Stimulated activated CD4-positive, alpha-beta T cell treated with anti-CD3 and anti-CD28 coated beads, TNF-alpha, amount 100 ng/mL, for 24 hours (primary cell): ENCODE results near the gene RPA3.
"Not testable (repeated sequence)": the region's sequence is repeated elsewhere in the genome, so short reads cannot be mapped to it uniquely, and the experiment has no call there.

Experiments used
- DNase-seq, 3 experiments: peaks; one replicate each; pipeline ENCODE4 v3.0.0-alpha.2; 2020; ENCODE audit warnings: low read depth in 3 of 3

The RPA3 gene

DNA sequence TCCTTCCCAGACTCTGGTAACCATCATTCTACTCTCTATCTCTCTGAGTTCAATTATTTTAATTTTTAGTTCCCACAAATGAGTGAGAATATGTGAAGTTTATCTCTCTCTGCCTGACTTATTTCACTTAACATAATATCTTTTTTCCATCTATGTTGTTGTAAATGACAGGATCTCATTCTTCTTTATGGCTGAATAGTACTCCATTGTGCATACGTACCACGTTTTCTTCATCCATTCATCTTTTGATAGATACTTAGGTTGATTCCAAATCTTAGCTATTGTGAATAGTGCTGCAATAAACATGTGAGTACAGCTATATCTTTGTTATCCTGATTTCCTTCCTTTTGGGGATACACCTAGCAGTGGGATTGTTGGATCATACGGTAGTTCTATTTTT is 23.9 kb downstream of the RPA3 start:
- no peak for DNase-seq

DNA sequence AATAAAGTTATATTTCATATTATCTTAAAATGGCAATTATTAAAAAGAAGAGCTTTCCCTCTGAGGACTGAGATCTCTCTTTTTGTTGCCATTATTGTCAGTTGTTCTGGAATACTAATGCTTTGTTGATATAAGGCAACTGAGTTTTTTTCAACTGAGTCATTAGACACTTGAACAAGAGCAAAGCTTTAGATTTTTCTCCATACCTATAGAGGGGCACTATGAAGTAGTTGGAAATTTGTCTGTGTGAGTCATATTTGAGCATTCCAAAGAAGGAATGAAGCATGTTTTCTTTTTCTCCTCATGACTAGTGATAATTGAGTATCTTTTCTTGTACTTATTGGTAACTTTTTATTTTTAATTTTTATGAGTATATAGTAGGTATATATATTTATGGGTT is 24.5 kb downstream of the RPA3 start:
- no peak for DNase-seq

DNA sequence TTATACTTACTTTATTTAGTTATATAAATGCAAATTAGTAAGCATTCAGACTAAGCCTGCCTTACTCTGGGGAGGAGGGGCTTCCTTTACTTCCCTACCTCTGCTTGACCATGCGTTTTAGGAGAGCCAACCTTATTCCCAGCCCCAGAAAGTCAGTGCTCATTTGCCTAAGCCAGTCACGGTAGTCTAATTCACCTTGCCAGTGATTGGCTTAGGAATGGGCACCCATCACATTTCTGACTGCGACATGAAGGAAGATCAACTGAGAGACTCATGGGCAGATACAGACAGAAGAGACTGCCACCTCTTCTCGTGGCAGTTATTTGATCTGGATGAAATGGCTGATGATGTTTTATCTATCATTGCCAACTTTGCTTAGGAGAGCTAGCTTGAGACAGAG is 29.5 kb downstream of the RPA3 start:
- DNase-seq: no peak

DNA sequence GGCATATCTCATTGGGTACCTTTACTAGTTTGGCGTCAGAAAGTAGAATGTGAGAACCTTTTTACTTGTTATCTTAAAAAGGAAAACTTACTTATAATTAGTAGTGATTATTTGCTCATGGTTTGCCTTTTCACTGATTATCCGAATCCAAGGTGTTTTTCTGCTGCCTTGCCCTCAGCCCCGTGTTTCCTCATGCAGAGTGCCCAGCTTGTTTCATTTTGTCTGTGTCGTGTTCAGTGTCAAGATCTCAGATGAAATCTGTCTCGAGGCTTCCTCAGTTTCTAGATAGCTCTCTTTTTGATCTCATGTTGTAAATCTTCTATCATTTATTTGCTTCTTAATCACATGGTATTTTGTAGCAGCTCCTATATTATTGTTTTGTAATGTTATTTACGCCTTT is 30.1 kb downstream of the RPA3 start:
- no peak for DNase-seq

DNA sequence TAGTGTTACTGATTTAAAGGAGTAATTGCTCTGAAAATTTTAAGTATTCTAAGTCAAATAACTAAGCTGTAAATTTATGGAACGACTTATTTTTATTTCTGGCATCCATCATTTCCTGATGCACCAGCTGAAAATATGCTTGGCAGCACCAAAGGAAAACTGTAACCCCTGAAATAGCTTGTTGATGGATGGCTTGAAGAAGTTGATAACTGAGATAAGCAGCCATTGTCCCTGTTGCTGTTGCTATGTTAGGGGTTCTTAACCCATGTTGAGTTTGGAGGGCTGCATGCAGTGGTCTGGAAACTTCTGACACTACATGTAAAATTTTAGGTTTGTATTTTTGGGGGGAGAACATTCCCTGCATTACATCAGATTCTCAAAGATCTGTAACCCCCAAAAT is 30.6 kb downstream of the RPA3 start:
- DNase-seq: no peak

DNA sequence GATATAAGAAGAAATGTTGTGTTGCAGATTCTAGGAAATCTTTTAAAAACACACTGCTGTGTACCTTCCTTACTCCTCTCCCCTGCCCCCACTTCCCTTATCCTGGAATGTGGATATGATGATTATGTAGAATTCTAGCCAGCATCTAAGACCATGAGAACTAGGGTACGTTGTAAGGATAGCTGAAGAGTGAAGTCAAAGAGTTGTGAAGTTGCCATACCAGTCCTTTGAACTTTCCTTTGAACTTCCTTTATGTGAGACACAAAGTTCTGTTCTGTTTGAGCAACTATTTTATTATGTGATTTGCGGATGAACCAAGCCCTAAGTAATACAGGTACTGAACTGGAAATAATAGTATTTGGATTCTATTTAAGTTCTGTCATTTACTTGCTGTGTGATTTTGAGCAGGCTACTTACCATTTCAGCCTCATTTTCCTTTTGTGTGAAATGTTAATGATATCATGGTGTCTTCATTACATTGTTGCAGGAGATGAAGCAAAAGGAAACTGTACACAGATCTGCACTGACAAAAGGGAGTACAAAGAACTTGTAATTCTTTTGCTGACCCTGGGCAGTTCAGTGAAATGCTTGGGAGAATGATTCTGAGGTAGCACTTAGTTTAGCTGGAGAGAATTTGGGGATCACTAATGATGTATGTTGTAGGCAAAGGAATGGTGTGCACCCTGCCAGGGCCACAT is 31.4 kb downstream of the RPA3 start:
- DNase-seq: no peak

DNA sequence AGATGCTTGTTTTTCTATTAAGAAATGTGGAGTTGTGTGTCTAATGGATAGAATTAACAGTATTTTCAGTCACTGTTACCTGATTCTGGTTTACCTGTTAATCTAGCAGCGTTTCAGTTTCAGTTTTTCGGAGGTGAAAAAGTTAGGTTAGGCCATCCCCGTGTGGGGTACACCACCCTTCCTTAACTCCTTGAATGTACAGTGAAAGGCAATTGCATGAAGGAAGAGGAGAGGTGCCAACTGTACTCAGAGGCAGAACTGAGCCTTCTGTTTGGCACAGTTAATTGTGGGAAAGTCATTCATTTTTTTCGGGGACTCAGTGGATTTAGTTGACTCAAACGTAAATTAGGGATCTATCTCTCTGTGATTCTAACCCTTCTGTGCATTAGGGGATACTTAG is 35.5 kb downstream of the RPA3 start:
- no peak for DNase-seq

DNA sequence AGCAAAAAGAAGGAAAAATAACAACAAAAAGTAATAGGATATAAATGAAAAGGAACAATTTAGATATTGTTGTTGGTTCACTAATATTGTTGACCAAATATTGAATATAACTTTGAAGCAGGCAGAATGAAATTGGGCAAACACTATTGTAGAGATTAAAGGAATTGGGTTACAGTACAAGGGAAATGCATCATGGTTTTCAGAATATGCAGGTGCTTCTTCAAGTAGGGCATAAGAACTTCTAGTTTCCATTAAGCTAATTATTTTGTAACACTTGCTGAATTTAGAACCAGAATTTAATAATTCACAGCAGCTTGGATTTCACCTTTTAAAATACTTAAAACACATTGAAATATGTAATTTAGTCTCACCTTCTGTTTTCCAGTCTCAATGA is 36.5 kb downstream of the RPA3 start:
- DNase-seq: no peak

DNA sequence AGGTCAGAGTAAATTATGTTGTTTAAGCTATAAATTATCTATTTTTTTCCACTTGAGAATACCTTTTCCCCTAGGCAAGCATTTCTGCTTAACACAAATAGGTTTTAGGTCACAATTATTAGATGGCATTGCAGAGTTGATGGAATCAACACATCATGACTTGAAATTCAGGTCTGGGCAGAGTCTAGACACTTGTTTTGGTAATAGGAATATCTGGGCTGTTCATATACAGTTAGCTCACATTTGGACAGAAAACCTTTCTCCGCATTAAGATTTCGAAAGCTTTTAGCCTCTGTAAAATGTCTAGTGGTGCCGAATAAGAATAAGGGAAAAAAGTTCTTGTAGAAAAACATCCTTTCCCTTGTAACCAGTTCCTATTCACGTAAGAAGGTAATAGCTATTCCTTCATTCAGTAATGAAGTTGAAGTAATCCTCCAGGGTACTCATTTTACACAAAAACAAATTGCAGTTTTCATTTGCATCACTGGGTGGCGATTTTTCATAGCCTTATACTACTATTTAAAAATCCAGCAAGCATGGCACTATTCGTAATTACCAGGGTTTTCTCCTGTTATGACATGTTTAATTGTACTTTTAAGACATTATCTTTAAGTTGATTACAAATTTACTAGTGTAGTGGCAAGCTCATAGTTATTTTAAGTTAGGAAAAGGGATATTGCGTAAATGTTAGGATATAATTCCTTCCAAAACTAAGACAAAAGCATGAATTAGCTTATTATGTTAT is 37.0 kb downstream of the RPA3 start:
- peak in 1 of 3 experiments; percentile 37 for DNase-seq

DNA sequence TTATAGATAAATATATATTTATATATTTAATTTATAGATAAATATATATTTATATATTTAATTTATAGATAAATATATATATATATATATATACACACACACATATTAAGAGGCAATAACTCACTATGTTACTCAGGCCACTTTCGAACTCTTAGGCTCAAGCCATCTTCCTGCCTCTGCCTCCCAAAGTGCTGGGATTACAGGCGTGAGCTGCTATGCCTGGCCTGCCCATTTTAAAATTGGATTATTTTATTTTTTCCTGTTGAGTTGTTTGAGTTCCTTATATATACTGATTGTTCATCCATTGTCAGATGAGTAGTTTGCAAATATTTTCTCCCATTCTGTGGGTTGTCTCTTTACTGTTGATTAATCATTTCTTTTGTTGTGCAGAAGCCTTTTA is 38.8 kb downstream of the RPA3 start:
- not testable (repeated sequence) for DNase-seq

DNA sequence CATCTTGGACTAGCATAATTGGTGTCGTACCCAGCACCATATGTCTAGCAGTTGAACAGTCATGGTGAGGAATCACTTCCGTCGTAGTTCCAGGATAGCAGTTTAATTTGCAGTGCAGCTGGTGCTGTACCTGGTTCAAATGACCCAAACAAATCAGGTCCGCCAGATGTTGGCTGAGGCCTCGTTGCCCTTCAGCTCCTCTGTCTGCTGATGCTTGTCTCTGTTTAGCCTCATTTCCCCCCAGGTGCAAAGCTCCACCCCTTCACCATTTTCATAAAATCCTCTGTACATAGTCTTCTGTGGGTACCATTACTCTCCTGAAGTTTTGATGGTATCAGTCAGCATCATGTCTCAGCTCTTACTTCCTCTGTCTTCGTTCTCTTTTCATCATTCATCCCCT is 42.7 kb downstream of the RPA3 start:
- no peak for DNase-seq

DNA sequence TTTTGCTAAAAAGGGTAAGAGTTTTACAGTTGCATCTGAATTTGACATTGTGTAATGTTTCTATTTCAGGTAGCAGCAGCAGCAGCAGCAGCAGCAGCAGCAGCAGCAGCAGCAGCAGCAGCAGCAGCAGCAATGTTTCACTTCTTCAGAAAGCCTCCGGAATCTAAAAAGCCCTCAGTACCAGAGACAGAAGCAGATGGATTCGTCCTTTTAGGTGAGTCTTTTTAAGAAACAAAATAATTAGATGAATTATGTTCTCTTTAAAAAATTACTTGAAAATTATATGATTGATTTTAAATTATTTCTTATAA is 45.2 kb downstream of the RPA3 start:
- no peak for DNase-seq

DNA sequence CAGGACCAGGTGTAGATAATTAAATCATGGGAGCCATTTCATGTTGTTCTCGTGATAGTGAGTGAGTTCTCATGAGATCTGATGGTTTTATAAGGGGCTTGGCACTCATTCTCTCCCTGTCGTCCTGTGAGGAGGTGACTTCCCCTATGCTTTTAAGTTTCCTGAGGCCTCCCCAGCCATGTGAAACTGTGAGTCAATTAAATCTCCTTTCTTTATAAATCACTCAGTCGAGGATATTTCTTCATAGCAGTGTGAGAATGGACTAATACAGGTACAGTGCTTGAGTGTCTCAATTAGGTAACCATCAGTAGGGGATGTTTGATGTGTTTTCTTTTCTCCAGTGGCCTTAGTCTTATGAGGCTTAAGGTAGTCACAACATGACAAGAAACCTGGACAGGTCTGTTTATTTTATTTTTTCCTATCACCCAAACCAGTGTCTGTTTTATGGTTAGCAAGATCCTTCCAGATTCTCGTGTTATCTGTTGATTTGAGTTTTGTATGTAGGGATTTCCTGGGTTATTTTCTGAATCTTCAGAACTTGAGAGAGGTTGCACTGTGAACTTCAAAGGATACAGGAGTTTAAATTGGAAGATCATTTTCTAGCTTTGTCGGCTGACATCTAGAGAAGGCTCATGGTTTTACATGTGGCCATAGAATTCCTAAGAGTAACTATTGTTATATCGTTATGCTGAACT is 45.7 kb downstream of the RPA3 start:
- DNase-seq: no peak

DNA sequence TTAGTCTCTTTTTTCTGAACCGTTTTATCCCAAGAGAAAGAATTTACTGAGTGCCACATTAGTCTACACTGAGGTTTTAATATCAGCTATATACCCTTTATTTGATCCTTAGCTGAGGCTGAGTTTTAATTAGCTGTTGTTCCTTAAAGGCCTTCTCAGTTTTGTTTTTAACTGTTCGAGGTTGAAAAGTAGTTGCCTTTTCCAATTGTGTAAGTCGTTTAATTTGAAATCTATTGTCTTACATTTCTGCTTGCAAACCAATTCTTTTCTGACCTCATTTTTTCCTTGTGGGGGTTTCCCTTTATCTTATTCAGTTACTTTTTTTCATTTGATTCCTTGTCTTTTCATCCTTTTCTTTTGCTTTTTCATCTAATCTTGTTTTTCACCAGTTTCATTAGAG is 47.0 kb downstream of the RPA3 start:
- no peak for DNase-seq

DNA sequence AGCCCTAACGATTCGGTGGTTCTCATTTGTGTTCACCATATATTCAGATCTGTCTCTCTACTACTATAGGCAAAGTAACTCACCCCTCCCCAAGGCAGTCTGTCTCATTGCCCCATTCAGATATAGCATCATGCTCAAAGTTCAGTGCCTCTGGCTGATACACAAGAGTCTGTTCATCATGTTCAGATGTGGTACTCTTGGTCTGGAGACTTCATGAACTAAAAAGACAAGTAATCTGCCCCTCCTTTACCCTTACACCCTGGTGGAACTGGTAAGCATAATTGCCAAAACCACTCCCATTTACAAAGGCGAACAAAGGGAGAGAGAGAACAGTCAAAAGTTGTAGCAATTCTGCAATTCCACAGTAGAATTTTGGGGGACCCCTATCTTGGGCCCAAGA is 47.9 kb downstream of the RPA3 start:
- DNase-seq: no peak

DNA sequence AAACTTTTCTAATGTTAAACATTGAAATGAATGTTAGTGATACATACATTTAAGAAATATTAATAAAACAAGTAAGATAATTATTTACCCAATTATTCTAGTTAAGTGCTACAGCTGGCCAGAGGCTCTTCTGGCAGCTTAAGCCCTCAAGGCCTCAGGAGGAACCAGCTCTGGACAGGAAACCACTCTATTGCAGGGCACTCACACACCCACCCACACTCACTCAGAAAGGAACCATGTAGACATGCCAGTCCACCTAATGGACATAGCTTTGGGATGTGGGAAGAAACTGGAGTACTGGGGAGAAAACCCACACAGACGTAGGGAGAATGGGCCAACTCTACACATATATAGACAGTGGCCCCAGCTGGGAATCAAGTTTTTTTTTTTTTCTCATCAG is 49.7 kb downstream of the RPA3 start:
- DNase-seq: no peak

DNA sequence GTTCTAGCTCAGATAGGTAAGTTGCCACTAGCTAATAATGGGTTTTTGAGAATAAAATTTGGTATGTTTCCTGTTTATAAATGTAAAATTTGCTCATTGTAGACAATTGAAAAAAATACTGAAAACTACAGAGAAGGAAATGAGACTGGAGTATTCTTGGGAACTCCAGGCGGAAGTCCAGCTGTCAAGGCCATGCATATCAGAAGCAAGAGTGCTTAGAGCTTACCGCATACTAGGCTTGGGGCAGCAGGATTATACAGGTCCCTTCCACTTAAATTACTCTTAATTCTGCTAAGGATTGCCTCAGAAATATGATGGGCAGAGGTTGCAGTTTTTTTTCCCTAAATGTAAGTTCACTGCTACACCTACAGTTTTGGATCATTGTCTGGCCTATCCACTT is 51.2 kb downstream of the RPA3 start:
- no peak for DNase-seq

DNA sequence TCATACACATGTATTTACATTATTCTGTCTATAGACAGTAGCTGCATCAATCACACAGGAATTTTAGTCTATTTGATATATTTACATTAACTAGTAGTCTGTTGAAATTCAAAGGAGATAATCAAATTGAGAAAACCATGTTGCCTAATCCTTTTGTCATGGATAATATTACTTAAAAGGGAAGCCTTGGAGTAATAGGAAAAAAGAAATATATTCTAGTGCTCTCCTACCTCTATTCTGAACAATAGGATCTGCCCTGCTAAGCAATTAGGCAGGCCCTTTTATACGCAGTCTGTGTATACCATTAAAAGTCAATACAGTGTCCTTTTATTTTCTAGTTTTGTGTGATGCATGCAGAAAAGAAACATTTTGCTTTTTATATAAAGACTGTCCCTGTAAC is 53.4 kb downstream of the RPA3 start:
- no peak for DNase-seq

DNA sequence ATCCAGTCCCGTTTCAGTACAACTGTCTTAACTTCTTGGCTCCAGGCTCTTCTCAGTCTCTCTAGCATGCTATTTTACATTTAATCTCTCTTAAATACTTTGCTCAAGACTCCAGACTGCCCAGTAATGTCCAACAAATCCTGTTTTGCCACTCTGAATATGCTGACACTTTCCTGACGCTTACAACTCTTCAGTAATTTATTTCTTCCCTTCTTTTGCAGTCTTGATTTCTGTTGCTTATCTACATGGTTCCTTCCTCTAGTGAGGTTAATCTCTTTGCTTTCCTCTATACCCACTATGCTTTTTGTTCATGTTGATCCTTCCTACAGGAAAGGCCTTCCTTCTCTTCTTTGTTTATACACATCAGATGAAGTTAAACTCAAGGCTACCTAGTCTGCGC is 54.1 kb downstream of the RPA3 start:
- no peak for DNase-seq

DNA sequence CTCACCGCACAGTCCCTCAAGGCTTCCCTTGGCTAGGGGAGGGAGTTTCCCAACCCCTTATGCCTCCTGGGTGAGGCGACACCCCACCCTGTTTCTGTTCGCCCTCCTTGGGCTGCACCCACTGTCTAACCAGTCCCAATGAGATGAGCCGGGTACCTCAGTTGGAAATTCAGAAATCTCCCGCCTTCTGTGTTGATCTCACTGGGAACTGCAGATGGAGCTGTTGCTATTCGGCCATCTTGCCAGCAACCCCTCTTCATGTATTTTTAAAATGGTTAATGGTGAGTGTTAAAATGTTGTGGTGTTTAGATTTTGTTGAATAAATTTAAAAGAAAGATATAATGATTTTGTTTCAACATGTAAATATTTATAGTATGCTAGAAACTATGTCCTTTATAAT is 55.9 kb downstream of the RPA3 start:
- DNase-seq: no peak

DNA sequence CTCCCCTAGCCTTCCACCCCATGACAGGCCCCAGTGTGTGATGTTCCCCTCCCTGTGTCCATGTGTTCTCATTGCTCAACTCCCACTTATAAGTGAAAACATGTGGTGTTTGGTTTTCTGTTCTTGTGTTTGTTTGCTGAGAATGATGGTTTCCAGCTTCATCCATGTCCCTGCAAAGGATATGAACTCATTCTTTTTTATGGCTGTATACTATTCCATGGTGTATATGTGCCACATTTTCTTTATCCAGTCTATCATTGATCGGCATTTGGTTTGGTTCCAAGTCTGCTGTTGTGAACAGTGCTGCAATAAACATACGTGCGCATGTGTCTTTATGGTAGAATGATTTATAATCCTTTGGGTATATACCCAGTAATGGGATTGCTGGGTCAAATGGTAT is 61.9 kb downstream of the RPA3 start:
- DNase-seq: not testable (repeated sequence)

DNA sequence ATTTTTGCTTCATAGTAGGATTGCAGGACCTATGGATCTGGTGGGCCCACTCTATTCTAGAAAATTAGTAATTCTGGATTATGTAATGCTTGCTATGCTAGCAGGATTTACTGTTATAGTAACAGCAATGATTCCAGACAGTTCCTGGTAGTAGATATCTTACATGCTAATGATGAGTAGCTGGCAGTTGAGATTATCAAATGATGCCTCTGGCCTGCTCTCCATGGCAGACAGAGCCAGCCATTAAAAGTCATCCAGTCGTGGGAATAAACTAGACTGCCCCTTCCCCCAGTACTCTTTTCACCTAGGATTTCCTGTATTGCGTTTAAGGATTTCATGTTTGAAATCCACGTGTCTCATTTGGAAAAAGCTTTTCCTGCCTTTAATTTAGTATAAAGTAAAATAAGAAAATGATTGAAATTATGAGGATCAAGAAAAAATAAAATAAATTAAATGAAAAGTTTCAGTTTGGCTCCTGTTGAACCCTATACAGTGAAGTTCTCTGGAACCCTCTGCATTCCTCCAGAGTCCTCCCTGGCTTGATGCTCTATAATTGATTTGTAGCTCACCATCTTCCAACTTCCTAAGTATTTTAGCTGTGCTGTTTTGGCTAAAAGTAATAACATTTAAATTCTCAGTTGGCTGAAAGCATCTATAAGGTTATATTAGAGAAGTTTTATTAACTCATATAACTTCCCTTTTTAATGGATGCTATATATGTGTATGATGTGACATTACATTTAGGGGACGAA is 63.3 kb downstream of the RPA3 start:
- no peak for DNase-seq
